ENCODE measurements around the gene YWHAB. TPM values are rescaled to one million over a fixed set of nuclear protein-coding genes. Genes with fewer than 3 reads are reported as not detected.

Gene YWHAB
- total and polyA plus RNA-seq, 2 of the 4 experiments (the other 2 are of a cell fraction): 78.0 to 102 TPM

GRCh38 chr20:44888226-44889103, 3.0 kb downstream of the YWHAB start:
- BruUV-seq (replicated peaks): no TSS peak
- Histone ChIP-seq H2AK9ac (replicated peaks; ENCODE audit: low read depth, low read length, poor library complexity) (no peak overlapping the region), H3K9me1 (ENCODE audit: insufficient read depth, low read length) (no peaks in the 10 kb centered on the region), H3K36me3 (ENCODE audit: control insufficient read depth, insufficient read depth, low read length) (no peaks in the 10 kb centered on the region; the same call in 1 of the 2 replicates), H3K79me1 (ENCODE audit: low read depth in 1 of 2, low read length in 2 of 2) (peaks cover 0 to 17% of the 10 kb centered on the region in 2 experiments; a peak in 2 of 4 replicates), H3K14ac (replicated peaks; ENCODE audit: low read depth, low read length) (no peak overlapping the region), H2AK5ac (ENCODE audit: low read depth, low read length) (no peak overlapping the region), H3K9me3 (ENCODE audit: control insufficient read depth, insufficient read depth, low read length) (no peaks in the 10 kb centered on the region), H2BK5ac (ENCODE audit: low read depth, low read length, poor library complexity, severe bottlenecking) (no peak overlapping the region), H4K91ac (ENCODE audit: insufficient read depth, low read depth, low read length) (no peak overlapping the region), H4K20me1 (ENCODE audit: insufficient read depth, low read length) (peaks cover 71% of the 10 kb centered on the region), H3K4ac (ENCODE audit: low read depth, low read length) (no peak overlapping the region), H3K56ac (ENCODE audit: extremely low read depth, insufficient read depth, low read length) (no peak overlapping the region), H3K18ac (ENCODE audit: low read depth, low read length) (no peak overlapping the region), H2AFZ (replicated peaks; ENCODE audit: low read length, poor library complexity) (no peak overlapping the region), H3K4me2 (ENCODE audit: low read depth, low read length) (0 out of 2 replicates have a peak overlapping the region, but pooled peaks have one; percentile 36), H2BK15ac (ENCODE audit: low read depth, low read length) (no peak overlapping the region), H4K5ac (ENCODE audit: low read depth, low read length) (no peak overlapping the region), H2BK20ac (ENCODE audit: low read depth, low read length) (no peak overlapping the region), H3K4me1 (ENCODE audit: control insufficient read depth, insufficient read depth, low read length) (peaks cover 2% of the 10 kb centered on the region), H4K8ac (ENCODE audit: low read depth in 2 of 2, low read length in 2 of 2) (no peak overlapping the region), H3K27me3 (ENCODE audit: control insufficient read depth, insufficient read depth, low read length) (no peaks in the 10 kb centered on the region), H2BK120ac (ENCODE audit: low read depth, low read length) (no peak overlapping the region), H3K4me3 (ENCODE audit: insufficient read depth, low read depth, low read length) (no peak overlapping the region), H3K9ac (ENCODE audit: low read depth, low read length) (no peak overlapping the region), H3K23ac (ENCODE audit: low read depth, low read length) (no peak overlapping the region), H3K27ac (ENCODE audit: insufficient read depth, low read length) (no peak overlapping the region)
- no peak for DNase-seq
- in situ Hi-C loops (cut with MboI; ENCODE audit: low sequenced_read_pairs) (no loop called here), intact Hi-C loops (cut with micrococcal nuclease) (loop anchor here (10.0 kb wide), 1 partner anchor 674 kb away; the partner anchor contains the start of gene OSER1), dilution Hi-C loops (cut with HindIII; ENCODE audit: low sequenced_read_pairs, unreplicated experiment) (no loop called here)
- no peak for TF ChIP-seq RAD21 (IDR thresholded peaks at IDR 0.05; ENCODE audit: low read length)
- TF ChIP-seq MXI1 (IDR thresholded peaks at IDR 0.05; ENCODE audit: borderline replicate concordance, low read depth, low read length): no peak
- no peak for TF ChIP-seq CHD1 (IDR thresholded peaks at IDR 0.05; ENCODE audit: low read depth, low read length)
- TF ChIP-seq MAFK (IDR thresholded peaks at IDR 0.05; ENCODE audit: low read depth, low read length): no peak
- no peak for TF ChIP-seq USF2 (IDR thresholded peaks at IDR 0.05; ENCODE audit: low read depth, low read length)
- TF ChIP-seq NFE2L2 (IDR thresholded peaks at IDR 0.05; ENCODE audit: low read depth, low read length): no peak
- TF ChIP-seq CTCF (conservative IDR thresholded peaks at IDR 0.05; ENCODE audit: low read depth, low read length): peak; percentile 25; the same call in 1 of the 2 replicates
- ChIA-PET CTCF (interaction anchor here (0.5 to 1.2 kb wide), 2 partner anchors 11 to 235 kb away, joined by 3 read pairs; no protein-coding TSS in a partner anchor), POLR2A (ENCODE audit: unreplicated experiment) (no interaction called here)
- no peak for ATAC-seq (ENCODE audit: low read depth)
- no CpG with 5 or more reads among the region's 6 CpGs for whole genome bisulfite sequencing, 2 experiments (ENCODE audit: extremely low coverage in 2 of 2, insufficient read length in 1 of 2)

Data from IMR-90 (cell line).